Measurements from ENCODE around the gene TBPL2.

TBPL2 gene

GRCh38 chr14:55436931-55437330 is 3.5 kb downstream of the TBPL2 start:
- ChIA-PET POLR2A (no interaction called here), CTCF (interaction anchor here (0.6 to 2.1 kb wide), 3 partner anchors 9 to 337 kb away, joined by 5 to 11 read pairs (median 5); no protein-coding TSS in a partner anchor)
- DNase-seq (ENCODE audit: extremely low spot score): no peak
- TF ChIP-seq, protein P1, sequence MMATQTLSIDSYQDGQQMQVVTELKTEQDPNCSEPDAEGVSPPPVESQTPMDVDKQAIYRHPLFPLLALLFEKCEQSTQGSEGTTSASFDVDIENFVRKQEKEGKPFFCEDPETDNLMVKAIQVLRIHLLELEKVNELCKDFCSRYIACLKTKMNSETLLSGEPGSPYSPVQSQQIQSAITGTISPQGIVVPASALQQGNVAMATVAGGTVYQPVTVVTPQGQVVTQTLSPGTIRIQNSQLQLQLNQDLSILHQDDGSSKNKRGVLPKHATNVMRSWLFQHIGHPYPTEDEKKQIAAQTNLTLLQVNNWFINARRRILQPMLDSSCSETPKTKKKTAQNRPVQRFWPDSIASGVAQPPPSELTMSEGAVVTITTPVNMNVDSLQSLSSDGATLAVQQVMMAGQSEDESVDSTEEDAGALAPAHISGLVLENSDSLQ (IDR thresholded peaks at IDR 0.05): no peak
- no peak for TF ChIP-seq LEF1 (IDR thresholded peaks at IDR 0.05; ENCODE audit: borderline replicate concordance)
- TF ChIP-seq NFRKB (IDR thresholded peaks at IDR 0.05): no peak
- TF ChIP-seq ZNF384 (IDR thresholded peaks at IDR 0.05): no peak
- TF ChIP-seq SP1 (IDR thresholded peaks at IDR 0.05): no peak
- TF ChIP-seq ELF4 (IDR thresholded peaks at IDR 0.05): no peak
- no peak for TF ChIP-seq FOXM1 (IDR thresholded peaks at IDR 0.05; ENCODE audit: borderline replicate concordance)
- no peak for TF ChIP-seq BHLHE40 (IDR thresholded peaks at IDR 0.05; ENCODE audit: borderline replicate concordance)
- no peak for TF ChIP-seq L3MBTL2 (conservative IDR thresholded peaks at IDR 0.05)
- TF ChIP-seq CTBP1 (IDR thresholded peaks at IDR 0.05; ENCODE audit: borderline replicate concordance): no peak
- TF ChIP-seq ARNT (IDR thresholded peaks at IDR 0.05): no peak

GRCh38 chr14:55436519-55436918 is 3.9 kb downstream of the TBPL2 start:
- TF ChIP-seq, protein P1 (IDR thresholded peaks at IDR 0.05): no peak
- TF ChIP-seq BHLHE40 (IDR thresholded peaks at IDR 0.05; ENCODE audit: borderline replicate concordance) (no peak), ZNF384 (IDR thresholded peaks at IDR 0.05) (no peak), ARNT (IDR thresholded peaks at IDR 0.05) (no peak), NFRKB (IDR thresholded peaks at IDR 0.05) (no peak), TARDBP (IDR thresholded peaks at IDR 0.05) (no peak), SUZ12 (IDR thresholded peaks at IDR 0.05) (no peak), L3MBTL2 (conservative IDR thresholded peaks at IDR 0.05) (no peak), FOXA1 (IDR thresholded peaks at IDR 0.05) (no peak), LEF1 (IDR thresholded peaks at IDR 0.05; ENCODE audit: borderline replicate concordance) (no peak), ELF4 (IDR thresholded peaks at IDR 0.05) (no peak), HDGF (IDR thresholded peaks at IDR 0.05; ENCODE audit: borderline replicate concordance) (no peak), SP1 (IDR thresholded peaks at IDR 0.05) (no peak), FOXM1 (IDR thresholded peaks at IDR 0.05; ENCODE audit: borderline replicate concordance) (no peak), CTBP1 (IDR thresholded peaks at IDR 0.05; ENCODE audit: borderline replicate concordance) (no peak)
- DNase-seq (ENCODE audit: extremely low spot score): no peak
- ChIA-PET CTCF (interaction anchor here (0.6 to 2.1 kb wide), 3 partner anchors 10 to 1038 kb away, joined by 3 to 11 read pairs (median 5); no protein-coding TSS in a partner anchor), POLR2A (no interaction called here)

- POLR2A ChIA-PET: no interaction called here
- TF ChIP-seq HDGF (IDR thresholded peaks at IDR 0.05; ENCODE audit: borderline replicate concordance): no peak
- no peak for TF ChIP-seq ZNF384 (IDR thresholded peaks at IDR 0.05)
- no peak for TF ChIP-seq FOXK2 (IDR thresholded peaks at IDR 0.05)
- TF ChIP-seq TARDBP (IDR thresholded peaks at IDR 0.05): no peak
- TF ChIP-seq BHLHE40 (IDR thresholded peaks at IDR 0.05; ENCODE audit: borderline replicate concordance): no peak
- TF ChIP-seq SP1 (IDR thresholded peaks at IDR 0.05): no peak
- no peak for TF ChIP-seq ARNT (IDR thresholded peaks at IDR 0.05)
- no peak for TF ChIP-seq CTBP1 (IDR thresholded peaks at IDR 0.05; ENCODE audit: borderline replicate concordance)
- TF ChIP-seq FOXM1 (IDR thresholded peaks at IDR 0.05; ENCODE audit: borderline replicate concordance): no peak
- no peak for TF ChIP-seq NFRKB (IDR thresholded peaks at IDR 0.05)
- no peak for TF ChIP-seq FOXA1 (IDR thresholded peaks at IDR 0.05)
- no peak for TF ChIP-seq LEF1 (IDR thresholded peaks at IDR 0.05; ENCODE audit: borderline replicate concordance)
- TF ChIP-seq, protein P1 (IDR thresholded peaks at IDR 0.05): no peak
- no peak for TF ChIP-seq SUZ12 (IDR thresholded peaks at IDR 0.05)
- TF ChIP-seq ELF4 (IDR thresholded peaks at IDR 0.05): no peak
- no peak for TF ChIP-seq L3MBTL2 (conservative IDR thresholded peaks at IDR 0.05)
- no peak for DNase-seq (ENCODE audit: extremely low spot score)
- CTCF ChIA-PET: interaction anchor here (0.6 to 1.4 kb wide), 4 partner anchors 12 to 1055 kb away, joined by 3 to 6 read pairs (median 3); no protein-coding TSS in a partner anchor
Observed at GRCh38 chr14:55434805-55435174, 5.6 kb downstream of the TBPL2 start.

DNA sequence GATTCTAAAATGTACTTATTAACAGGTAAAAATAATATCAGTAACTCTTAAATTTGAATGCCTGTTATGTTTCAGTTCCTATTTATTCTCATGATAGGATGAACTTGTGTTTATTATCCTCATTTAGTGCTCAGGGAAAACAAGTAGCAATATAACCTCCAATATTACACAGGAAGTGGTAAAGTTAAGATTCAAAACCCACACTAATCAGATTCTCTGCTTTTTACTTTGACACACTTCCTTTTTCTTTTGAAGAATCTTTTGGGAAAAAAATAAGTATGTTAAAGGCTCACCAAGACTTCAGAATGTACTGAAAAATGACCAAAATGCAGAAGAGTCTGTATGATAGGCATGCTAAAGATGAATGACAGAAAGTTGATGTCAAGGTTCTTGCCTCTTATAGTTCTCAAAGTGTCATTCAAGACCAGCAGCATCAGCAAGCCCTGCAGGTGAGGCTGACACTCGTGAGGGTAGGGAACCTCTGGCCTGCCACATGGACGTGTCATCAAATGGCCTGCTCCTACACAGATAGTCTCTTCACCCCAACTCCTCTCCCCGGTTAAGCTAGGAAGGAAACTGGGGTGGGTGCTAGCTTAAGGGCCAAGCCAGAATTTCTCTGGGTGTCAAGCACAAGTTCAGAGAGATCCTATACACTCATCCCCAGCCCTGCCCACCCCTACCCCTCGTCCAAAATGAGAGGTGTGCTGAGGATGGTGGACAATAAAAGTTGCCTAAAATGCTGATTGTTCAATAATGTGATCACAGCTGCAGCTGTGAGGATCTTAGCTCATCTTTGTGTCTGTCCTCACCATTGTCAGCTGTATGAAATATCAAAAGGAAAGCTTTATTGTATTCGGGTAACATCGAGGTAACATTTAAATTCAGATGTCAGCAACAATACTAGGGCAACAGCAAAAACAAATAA is 6.3 kb downstream of the TBPL2 start:
- CTCF ChIA-PET: interaction anchor here (1.4 kb wide), 1 partner anchor 17 kb away, joined by 6 read pairs; no protein-coding TSS in a partner anchor
- TF ChIP-seq TARDBP (IDR thresholded peaks at IDR 0.05) (no peak), FOXA1 (IDR thresholded peaks at IDR 0.05) (no peak), FOXM1 (IDR thresholded peaks at IDR 0.05; ENCODE audit: borderline replicate concordance) (no peak), BHLHE40 (IDR thresholded peaks at IDR 0.05; ENCODE audit: borderline replicate concordance) (no peak), ELF4 (IDR thresholded peaks at IDR 0.05) (no peak), CTBP1 (IDR thresholded peaks at IDR 0.05; ENCODE audit: borderline replicate concordance) (no peak), SUZ12 (IDR thresholded peaks at IDR 0.05) (no peak), FOXK2 (IDR thresholded peaks at IDR 0.05) (no peak), HDGF (IDR thresholded peaks at IDR 0.05; ENCODE audit: borderline replicate concordance) (no peak)
- POLR2A ChIA-PET: no interaction called here
- DNase-seq (ENCODE audit: extremely low spot score): no peak

GRCh38 chr14:55432628-55433027 is 7.8 kb downstream of the TBPL2 start:
- POLR2A ChIA-PET: no interaction called here
- no peak for DNase-seq (ENCODE audit: extremely low spot score)
- TF ChIP-seq ZNF384 (IDR thresholded peaks at IDR 0.05) (no peak), ELF4 (IDR thresholded peaks at IDR 0.05) (no peak), NFRKB (IDR thresholded peaks at IDR 0.05) (no peak), FOXA1 (IDR thresholded peaks at IDR 0.05) (no peak), SUZ12 (IDR thresholded peaks at IDR 0.05) (no peak), BHLHE40 (IDR thresholded peaks at IDR 0.05; ENCODE audit: borderline replicate concordance) (no peak), L3MBTL2 (conservative IDR thresholded peaks at IDR 0.05) (no peak), LEF1 (IDR thresholded peaks at IDR 0.05; ENCODE audit: borderline replicate concordance) (no peak), FOXK2 (IDR thresholded peaks at IDR 0.05) (no peak), HDGF (IDR thresholded peaks at IDR 0.05; ENCODE audit: borderline replicate concordance) (no peak), TARDBP (IDR thresholded peaks at IDR 0.05) (no peak), FOXM1 (IDR thresholded peaks at IDR 0.05; ENCODE audit: borderline replicate concordance) (no peak), SP1 (IDR thresholded peaks at IDR 0.05) (no peak), ARNT (IDR thresholded peaks at IDR 0.05) (no peak), CTBP1 (IDR thresholded peaks at IDR 0.05; ENCODE audit: borderline replicate concordance) (no peak)
- TF ChIP-seq, protein P1 (IDR thresholded peaks at IDR 0.05): no peak
- CTCF ChIA-PET: no interaction called here

Measured in HEK293T (cell line).